NT2/D1 (cell line): ENCODE measurements around the gene SNAI3.

ENCODE experiments used
- SUZ12 ChIP-seq: IDR thresholded peaks from 2 replicates; pipeline ENCODE4 v1.6.1; 2011; ENCODE audit not compliant: insufficient read length, insufficient read depth; ENCODE audit errors: extremely low read depth
- ZNF274 ChIP-seq: IDR thresholded peaks from 2 replicates; pipeline ENCODE4 v1.6.1; 2011; ENCODE audit warnings: mild to moderate bottlenecking, low read depth, low read length

DNA sequence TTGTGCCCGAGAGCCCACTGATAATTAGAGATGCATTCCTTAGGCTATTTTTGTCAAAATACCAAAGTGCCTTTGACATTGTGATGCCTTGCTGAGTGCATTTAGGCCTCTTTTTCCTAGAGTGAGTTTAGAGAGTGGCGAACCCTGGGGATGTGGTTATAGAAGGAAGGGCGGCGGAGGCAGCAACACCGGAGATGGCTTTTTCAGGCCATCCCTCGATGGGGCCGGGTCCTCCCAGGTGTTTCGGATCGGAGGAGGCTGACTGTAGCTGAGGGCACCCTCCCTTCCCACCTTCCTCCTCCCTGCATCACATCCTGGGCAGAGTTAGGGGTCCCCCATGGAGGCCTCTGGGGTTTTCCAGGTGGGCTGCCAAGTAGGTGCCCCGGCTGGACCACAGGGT is 6.6 kb upstream of the SNAI3 start:
- no peak for TF ChIP-seq ZNF274
- TF ChIP-seq SUZ12 = no peak
